T-helper 1 cell treated with Interleukin-12 subunit alpha and Interleukin-12 subunit beta and Interleukin-4 antibody, amounts not matched to agents 30 μg/mL and 1 μg/mL, for 36 hours (primary cell): Measurements from ENCODE around the gene GAPDHS.

Experiments
- H3K27ac Mint-ChIP-seq: one replicate; pipeline ENCODE4 v1.8.0; 2021; ENCODE audit warnings: mild to moderate bottlenecking, mixed read lengths
- H3K27me3 Mint-ChIP-seq: one replicate; pipeline ENCODE4 v1.8.0; 2021; ENCODE audit warnings: low read depth, mixed read lengths
- H3K36me3 Mint-ChIP-seq: one replicate; pipeline ENCODE4 v1.8.0; 2021; ENCODE audit warnings: low read depth, mixed read lengths
- H3K4me1 Mint-ChIP-seq: one replicate; pipeline ENCODE4 v1.8.0; 2021; ENCODE audit warnings: low read depth, mixed read lengths
- H3K4me3 Mint-ChIP-seq: one replicate; pipeline ENCODE4 v1.8.0; 2021; ENCODE audit warnings: mild to moderate bottlenecking, moderate library complexity, mixed read lengths
- H3K9me3 Mint-ChIP-seq: one replicate; pipeline ENCODE4 v1.8.0; 2021; ENCODE audit warnings: mixed read lengths

The GAPDHS gene

GRCh38 chr19:35565016-35565856 is 32.0 kb downstream of the GAPDHS start:
- Mint-ChIP-seq H3K4me3 (no peak overlapping the region), H3K27me3 (peaks cover 18% of the 10 kb centered on the region), H3K27ac (no peak overlapping the region), H3K9me3 (no peaks in the 10 kb centered on the region), H3K4me1 (no peaks in the 10 kb centered on the region), H3K36me3 (no peaks in the 10 kb centered on the region)

GRCh38 chr19:35566738-35567137 is 33.5 kb downstream of the GAPDHS start:
- Mint-ChIP-seq H3K36me3 (no peaks in the 10 kb centered on the region), H3K9me3 (no peaks in the 10 kb centered on the region), H3K27ac (no peak overlapping the region), H3K4me3 (no peak overlapping the region), H3K27me3 (peaks cover 19% of the 10 kb centered on the region), H3K4me1 (no peaks in the 10 kb centered on the region)

- Mint-ChIP-seq H3K4me1 (no peaks in the 10 kb centered on the region), H3K36me3 (no peaks in the 10 kb centered on the region), H3K27me3 (peaks cover 23% of the 10 kb centered on the region), H3K9me3 (no peaks in the 10 kb centered on the region), H3K4me3 (no peak overlapping the region), H3K27ac (no peak overlapping the region)
Measured at GRCh38 chr19:35569281-35569781, 36.1 kb downstream of the GAPDHS start.

GRCh38 chr19:35571406-35571965 is 38.2 kb downstream of the GAPDHS start:
- Mint-ChIP-seq H3K36me3 (no peaks in the 10 kb centered on the region), H3K4me1 (no peaks in the 10 kb centered on the region), H3K4me3 (no peak overlapping the region), H3K27me3 (peaks cover 23% of the 10 kb centered on the region), H3K9me3 (peaks cover 16% of the 10 kb centered on the region), H3K27ac (no peak overlapping the region)

- Mint-ChIP-seq H3K9me3 (peaks cover 27% of the 10 kb centered on the region), H3K36me3 (peaks cover 3% of the 10 kb centered on the region), H3K27me3 (peaks cover 5% of the 10 kb centered on the region), H3K27ac (no peak overlapping the region), H3K4me1 (no peaks in the 10 kb centered on the region), H3K4me3 (no peak overlapping the region)
Measured at GRCh38 chr19:35577918-35578317, 44.7 kb downstream of the GAPDHS start.

GRCh38 chr19:35578707-35579106 is 45.5 kb downstream of the GAPDHS start:
- Mint-ChIP-seq H3K9me3 (peaks cover 27% of the 10 kb centered on the region), H3K27me3 (peaks cover 2% of the 10 kb centered on the region), H3K4me1 (no peaks in the 10 kb centered on the region), H3K4me3 (no peak overlapping the region), H3K36me3 (peaks cover 3% of the 10 kb centered on the region), H3K27ac (no peak overlapping the region)

GRCh38 chr19:35582760-35583159 is 49.5 kb downstream of the GAPDHS start:
- Mint-ChIP-seq H3K9me3 (peaks cover 2% of the 10 kb centered on the region), H3K27ac (no peak overlapping the region), H3K27me3 (peaks cover 8% of the 10 kb centered on the region), H3K4me3 (no peak overlapping the region), H3K4me1 (no peaks in the 10 kb centered on the region), H3K36me3 (no peaks in the 10 kb centered on the region)

- Mint-ChIP-seq H3K36me3 (no peaks in the 10 kb centered on the region), H3K27ac (no peak within 1 kb of the TSS), H3K4me1 (no peaks in the 10 kb centered on the region), H3K4me3 (no peak within 1 kb of the TSS), H3K9me3 (no peaks in the 10 kb centered on the region), H3K27me3 (peaks cover 8% of the 10 kb centered on the region)
Measured at GRCh38 chr19:35585848-35586247, 52.6 kb downstream of the GAPDHS start, which contains the start of gene PMIS2. TSS of gene PMIS2 (plus strand) at chr19:35586173. CDS start at chr19:35586260, 87 bp downstream.

- Mint-ChIP-seq H3K4me1 (no peaks in the 10 kb centered on the region), H3K9me3 (no peaks in the 10 kb centered on the region), H3K27me3 (peaks cover 8% of the 10 kb centered on the region), H3K27ac (no peak overlapping the region), H3K4me3 (no peak overlapping the region), H3K36me3 (no peaks in the 10 kb centered on the region)
Measured at GRCh38 chr19:35587321-35587720, 54.1 kb downstream of the GAPDHS start.

- Mint-ChIP-seq H3K36me3 (no peaks in the 10 kb centered on the region), H3K27me3 (no peaks in the 10 kb centered on the region)
Measured at GRCh38 chr19:35590875-35591274, 57.6 kb downstream of the GAPDHS start.

GRCh38 chr19:35592226-35592625 is 59.0 kb downstream of the GAPDHS start:
- no peaks in the 10 kb centered on the region for H3K27me3 Mint-ChIP-seq
- H3K4me1 Mint-ChIP-seq = peaks cover 5% of the 10 kb centered on the region
- no peaks in the 10 kb centered on the region for H3K9me3 Mint-ChIP-seq
- H3K4me3 Mint-ChIP-seq = no peak overlapping the region
- H3K27ac Mint-ChIP-seq = no peak overlapping the region
- no peaks in the 10 kb centered on the region for H3K36me3 Mint-ChIP-seq

More at GRCh38 chr19:35590875-35591274, 57.6 kb downstream of the GAPDHS start:
- H3K27ac Mint-ChIP-seq = no peak overlapping the region
- H3K9me3 Mint-ChIP-seq = no peaks in the 10 kb centered on the region
- H3K4me1 Mint-ChIP-seq = no peaks in the 10 kb centered on the region
- H3K4me3 Mint-ChIP-seq = no peak overlapping the region
